HUDEP-2 (cell line): Measurements from ENCODE around the gene DAGLA.

Experiments used
- DNase-seq, 76 experiments: peaks; one replicate each; lab custom pipeline; 2025; ENCODE audit not compliant: unreplicated experiment in 76 of 76; lab: John Stamatoyannopoulos, UW

The DAGLA gene

GRCh38 chr11:61793083-61793828, 113.1 kb downstream of the DAGLA start:
- peak in 1 of 76 experiments; percentile 41 for DNase-seq

GRCh38 chr11:61793829-61794204, 113.6 kb downstream of the DAGLA start:
- no peak for DNase-seq

DNA sequence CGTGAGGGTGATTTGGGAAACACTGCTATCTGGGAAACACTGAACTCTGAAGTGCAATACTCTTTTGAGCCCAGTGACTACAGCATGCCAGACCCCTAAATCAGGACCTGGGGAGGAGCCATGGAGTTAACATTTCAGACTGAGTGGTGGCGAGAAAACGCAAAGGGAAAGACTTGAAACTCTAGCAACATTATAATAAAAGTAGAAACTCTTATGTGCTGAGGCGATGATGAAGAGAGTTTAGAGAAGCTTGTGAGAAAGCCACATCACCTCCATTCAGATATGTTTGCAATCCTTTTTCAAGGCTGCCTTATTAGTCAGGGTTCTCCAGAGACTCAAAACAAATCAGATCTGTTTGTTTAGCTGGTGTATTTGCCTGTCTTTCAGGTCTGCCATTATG, 114.4 kb downstream of the DAGLA start:
- DNase-seq = no peak

DNA sequence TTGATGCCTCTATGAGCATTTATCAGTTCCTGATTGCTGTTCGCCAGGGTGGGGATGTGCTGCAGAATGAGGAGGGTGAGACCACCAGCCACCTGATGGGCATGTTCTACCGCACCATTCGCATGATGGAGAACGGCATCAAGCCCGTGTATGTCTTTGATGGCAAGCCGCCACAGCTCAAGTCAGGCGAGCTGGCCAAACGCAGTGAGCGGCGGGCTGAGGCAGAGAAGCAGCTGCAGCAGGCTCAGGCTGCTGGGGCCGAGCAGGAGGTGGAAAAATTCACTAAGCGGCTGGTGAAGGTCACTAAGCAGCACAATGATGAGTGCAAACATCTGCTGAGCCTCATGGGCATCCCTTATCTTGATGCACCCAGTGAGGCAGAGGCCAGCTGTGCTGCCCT, 115.3 kb downstream of the DAGLA start:
- DNase-seq = no peak

DNA sequence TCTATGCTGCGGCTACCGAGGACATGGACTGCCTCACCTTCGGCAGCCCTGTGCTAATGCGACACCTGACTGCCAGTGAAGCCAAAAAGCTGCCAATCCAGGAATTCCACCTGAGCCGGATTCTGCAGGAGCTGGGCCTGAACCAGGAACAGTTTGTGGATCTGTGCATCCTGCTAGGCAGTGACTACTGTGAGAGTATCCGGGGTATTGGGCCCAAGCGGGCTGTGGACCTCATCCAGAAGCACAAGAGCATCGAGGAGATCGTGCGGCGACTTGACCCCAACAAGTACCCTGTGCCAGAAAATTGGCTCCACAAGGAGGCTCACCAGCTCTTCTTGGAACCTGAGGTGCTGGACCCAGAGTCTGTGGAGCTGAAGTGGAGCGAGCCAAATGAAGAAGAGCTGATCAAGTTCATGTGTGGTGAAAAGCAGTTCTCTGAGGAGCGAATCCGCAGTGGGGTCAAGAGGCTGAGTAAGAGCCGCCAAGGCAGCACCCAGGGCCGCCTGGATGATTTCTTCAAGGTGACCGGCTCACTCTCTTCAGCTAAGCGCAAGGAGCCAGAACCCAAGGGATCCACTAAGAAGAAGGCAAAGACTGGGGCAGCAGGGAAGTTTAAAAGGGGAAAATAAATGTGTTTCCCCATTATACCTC, 115.8 kb downstream of the DAGLA start:
- no peak for DNase-seq
